Endodermal cell (in vitro differentiated cells): Measurements from ENCODE around the gene DCC. TPM values are rescaled to one million over a fixed set of nuclear protein-coding genes. Genes with fewer than 3 reads are reported as not detected.

ENCODE experiments used
- DNase-seq: peaks from one replicate; pipeline ENCODE4 v3.0.0-alpha.2; 2017
- H3K27ac ChIP-seq: 2 replicates; pipeline ENCODE4 v1.5.1; 2013; ENCODE audit warnings: mild to moderate bottlenecking, low read depth, low read length, moderate library complexity
- H3K27me3 ChIP-seq: 2 replicates; pipeline ENCODE4 v1.6.1; 2013; ENCODE audit warnings: mild to moderate bottlenecking, low read length, moderate library complexity; ENCODE audit not compliant: insufficient read depth, control insufficient read depth, poor library complexity, severe bottlenecking
- H3K36me3 ChIP-seq: 2 replicates; pipeline ENCODE4 v1.7.0; 2013; ENCODE audit warnings: mild to moderate bottlenecking, low read length, moderate library complexity; ENCODE audit not compliant: control insufficient read depth, insufficient read depth
- H3K4me1 ChIP-seq: one replicate; pipeline ENCODE4 v1.7.0; 2013; ENCODE audit warnings: low read length; ENCODE audit not compliant: control insufficient read depth, insufficient read depth
- H3K4me3 ChIP-seq: 2 replicates; pipeline ENCODE4 v1.5.1; 2013; ENCODE audit warnings: mild to moderate bottlenecking, low read length, moderate library complexity
- H3K9ac ChIP-seq: 2 replicates; pipeline ENCODE4 v1.6.1; 2013; ENCODE audit warnings: mild to moderate bottlenecking, low read length, moderate library complexity; ENCODE audit not compliant: poor library complexity, severe bottlenecking; ENCODE audit errors: extremely low read depth
- H3K9me3 ChIP-seq: 2 replicates; pipeline ENCODE4 v1.6.1; 2013; ENCODE audit warnings: mild to moderate bottlenecking, low read length, moderate library complexity; ENCODE audit not compliant: control insufficient read depth
- H3K27ac Mint-ChIP-seq: 2 replicates; pipeline ENCODE4 v1.8.0; 2020; ENCODE audit warnings: mixed read lengths
- H3K27me3 Mint-ChIP-seq: 2 replicates; pipeline ENCODE4 v1.8.0; 2021; ENCODE audit warnings: mild to moderate bottlenecking, mixed read lengths; ENCODE audit not compliant: insufficient read depth
- H3K36me3 Mint-ChIP-seq: 2 replicates; pipeline ENCODE4 v1.8.0; 2020; ENCODE audit warnings: low read depth, mixed read lengths
- H3K4me1 Mint-ChIP-seq: 2 replicates; pipeline ENCODE4 v1.8.0; 2020; ENCODE audit warnings: mixed read lengths
- H3K4me3 Mint-ChIP-seq: 2 replicates; pipeline ENCODE4 v1.8.0; 2020; ENCODE audit warnings: mild to moderate bottlenecking, moderate library complexity, mixed read lengths
- H3K9me3 Mint-ChIP-seq: 2 replicates; pipeline ENCODE4 v1.8.0; 2020; ENCODE audit warnings: mild to moderate bottlenecking, mixed read lengths
- CTCF ChIP-seq: fragments of 200-600 bp; sonication (generic); conservative IDR thresholded peaks from 2 replicates; pipeline ENCODE4 v1.5.0; 2021; ENCODE audit warnings: antibody characterized with exemption, mild to moderate bottlenecking
- WGBS, 2 experiments: methylation state at CpG; one replicate each; pipeline versions ENCODE4 v1.1.5 to v1.1.7; 2013; ENCODE audit warnings: missing lambda C conversion rate in 2 of 2, mixed read lengths in 1 of 2; ENCODE audit not compliant: insufficient coverage in 1 of 2, insufficient read length in 1 of 2; 5-methylcytosine and 5-hydroxymethylcytosine counted together
- total RNA-seq, 2 donors: library from RNA; stranded (reverse); fragmentation: NEBNext Ultra II Directional in 1 of 2; extraction: Animal tissue kit (Norgen Biotek cat#: 25700) in 1 of 2; gene quantifications; 2 replicates in 1 of 2; 3 replicates in 1 of 2; pipeline ENCODE4 v1.2.1, GENCODE V29; 2021

The DCC gene
- total RNA-seq, 2 donors from 2014 or later, result 0.77 to 0.97 TPM

GRCh38 chr18:53268455-53268854 is 928.5 kb downstream of the DCC start:
- Histone ChIP-seq H3K4me3 (no peak overlapping the region), H3K9ac (no peak overlapping the region), H3K27me3 (no peaks in the 10 kb centered on the region), H3K27ac (no peak overlapping the region), H3K36me3 (no peaks in the 10 kb centered on the region), H3K4me1 (no peaks in the 10 kb centered on the region), H3K9me3 (no peaks in the 10 kb centered on the region)
- no peaks in the 10 kb centered on the region for H3K36me3 Mint-ChIP-seq
- H3K4me1 Mint-ChIP-seq, result no peaks in the 10 kb centered on the region
- 86 to 94% methylated on average over 3 of the region's 3 CpGs for WGBS, 2 experiments
- no peaks in the 10 kb centered on the region for H3K27me3 Mint-ChIP-seq
- no peak overlapping the region for H3K27ac Mint-ChIP-seq
- no peaks in the 10 kb centered on the region for H3K9me3 Mint-ChIP-seq
- no peak for TF ChIP-seq CTCF
- no peak for DNase-seq
- H3K4me3 Mint-ChIP-seq, result no peak overlapping the region

- H3K9ac ChIP-seq, result no peak overlapping the region
- no peak for TF ChIP-seq CTCF
- no peak overlapping the region for H3K27ac ChIP-seq
- no peaks in the 10 kb centered on the region for H3K9me3 ChIP-seq
- Mint-ChIP-seq H3K27me3 (no peaks in the 10 kb centered on the region), H3K4me3 (no peak overlapping the region), H3K36me3 (no peaks in the 10 kb centered on the region), H3K27ac (no peak overlapping the region), H3K4me1 (no peaks in the 10 kb centered on the region), H3K9me3 (peaks cover 8% of the 10 kb centered on the region)
- no peaks in the 10 kb centered on the region for H3K36me3 ChIP-seq
- H3K27me3 ChIP-seq, result no peaks in the 10 kb centered on the region
- no peak overlapping the region for H3K4me3 ChIP-seq
- H3K4me1 ChIP-seq, result no peaks in the 10 kb centered on the region
- 95 to 100% methylated on average over 1 to 2 of the region's 2 CpGs for WGBS, 2 experiments
- no peak for DNase-seq
Measured at GRCh38 chr18:53281406-53281805, 941.4 kb downstream of the DCC start.

GRCh38 chr18:53283708-53284107 is 943.7 kb downstream of the DCC start:
- H3K36me3 Mint-ChIP-seq, result no peaks in the 10 kb centered on the region
- H3K36me3 ChIP-seq, result no peaks in the 10 kb centered on the region
- WGBS, 2 experiments, result 89% methylated on average over 2 of the region's 2 CpGs; no CpG with 5 or more reads in 1 of the 2 experiments
- H3K27ac Mint-ChIP-seq, result no peak overlapping the region
- no peaks in the 10 kb centered on the region for H3K4me1 Mint-ChIP-seq
- TF ChIP-seq CTCF, result no peak
- DNase-seq, result no peak
- no peak overlapping the region for H3K4me3 Mint-ChIP-seq
- no peaks in the 10 kb centered on the region for H3K27me3 ChIP-seq
- H3K4me1 ChIP-seq, result no peaks in the 10 kb centered on the region
- H3K27me3 Mint-ChIP-seq, result no peaks in the 10 kb centered on the region
- no peak overlapping the region for H3K9ac ChIP-seq
- no peak overlapping the region for H3K27ac ChIP-seq
- no peak overlapping the region for H3K4me3 ChIP-seq
- H3K9me3 Mint-ChIP-seq, result peaks cover 8% of the 10 kb centered on the region
- H3K9me3 ChIP-seq, result no peaks in the 10 kb centered on the region
